Calu3 (cell line): ENCODE data around the gene MRM3. TPM values are rescaled to one million over a fixed set of nuclear protein-coding genes. Genes with fewer than 3 reads are reported as not detected.

ENCODE experiments used
- BruUV-seq: library from RNA; stranded (reverse); fragments of 400-500 nt; replicated peaks from 2 replicates; lab custom pipeline; 2021; lab: Mats Ljungman, UMichigan
- CTCF ChIA-PET: fragments of 300-600 bp; sonication (Branson Sonifier 250); formaldehyde crosslinking; loops from one replicate; lab custom pipeline; 2022; ENCODE audit warnings: antibody characterized with exemption; lab: Charles Lee
- DNase-seq: peaks from one replicate; pipeline ENCODE4 v3.0.0; 2022
- H3K27ac Mint-ChIP-seq: one replicate; pipeline ENCODE4 v1.8.0; 2022; ENCODE audit warnings: mixed read lengths; ENCODE audit not compliant: unreplicated experiment
- H3K27me3 Mint-ChIP-seq: one replicate; pipeline ENCODE4 v1.8.0; 2022; ENCODE audit warnings: mixed read lengths; ENCODE audit not compliant: unreplicated experiment
- H3K36me3 Mint-ChIP-seq: one replicate; pipeline ENCODE4 v1.8.0; 2022; ENCODE audit warnings: mild to moderate bottlenecking, moderate library complexity, mixed read lengths; ENCODE audit not compliant: insufficient read depth, unreplicated experiment
- H3K4me1 Mint-ChIP-seq: one replicate; pipeline ENCODE4 v1.8.0; 2022; ENCODE audit warnings: mild to moderate bottlenecking, low read depth, mixed read lengths; ENCODE audit not compliant: unreplicated experiment
- H3K4me3 Mint-ChIP-seq: one replicate; pipeline ENCODE4 v1.8.0; 2022; ENCODE audit warnings: mild to moderate bottlenecking, low read depth, moderate library complexity, mixed read lengths; ENCODE audit not compliant: unreplicated experiment
- H3K9me3 Mint-ChIP-seq: one replicate; pipeline ENCODE4 v1.8.0; 2022; ENCODE audit warnings: low read depth, mixed read lengths; ENCODE audit not compliant: unreplicated experiment
- CTCF ChIP-seq: fragments of 200-600 bp; IDR thresholded peaks from one replicate; pipeline ENCODE4 v1.8.0; 2022; ENCODE audit warnings: antibody characterized with exemption; ENCODE audit not compliant: unreplicated experiment
- intact Hi-C: fragments of 100-400 bp; cut with micrococcal nuclease; formaldehyde crosslinking; loops from one replicate; pipeline ENCODE4 v1.10.0; 2022; ENCODE audit not compliant: unreplicated experiment
- total RNA-seq: library from RNA; stranded (reverse); gene quantifications from 2 replicates; pipeline ENCODE4 v1.2.3, GENCODE V29; 2022

The MRM3 gene
- total RNA-seq, 1 experiment from 2014 or later: 15.0 TPM

- no TSS peak for BruUV-seq
- Mint-ChIP-seq H3K4me3 (no peak overlapping the region), H3K27ac (no peak overlapping the region), H3K27me3 (no peaks in the 10 kb centered on the region), H3K9me3 (no peaks in the 10 kb centered on the region), H3K4me1 (no peaks in the 10 kb centered on the region), H3K36me3 (no peaks in the 10 kb centered on the region)
- no peak for DNase-seq
- TF ChIP-seq CTCF: no peak
- CTCF ChIA-PET: no interaction called here
- intact Hi-C loops: no loop called here
Observed at GRCh38 chr17:806346-806745, 24.2 kb downstream of the MRM3 start.

GRCh38 chr17:806781-807522, 24.8 kb downstream of the MRM3 start:
- H3K4me3 Mint-ChIP-seq: no peak overlapping the region
- no peak for DNase-seq
- H3K4me1 Mint-ChIP-seq: no peaks in the 10 kb centered on the region
- no peaks in the 10 kb centered on the region for H3K9me3 Mint-ChIP-seq
- no peaks in the 10 kb centered on the region for H3K36me3 Mint-ChIP-seq
- intact Hi-C loops: no loop called here
- no peaks in the 10 kb centered on the region for H3K27me3 Mint-ChIP-seq
- H3K27ac Mint-ChIP-seq: no peak overlapping the region
- CTCF ChIA-PET: no interaction called here
- TF ChIP-seq CTCF: no peak
- no TSS peak for BruUV-seq

GRCh38 chr17:807523-808294, 25.6 kb downstream of the MRM3 start:
- H3K27me3 Mint-ChIP-seq: no peaks in the 10 kb centered on the region
- intact Hi-C loops: no loop called here
- H3K4me3 Mint-ChIP-seq: no peak overlapping the region
- no peaks in the 10 kb centered on the region for H3K4me1 Mint-ChIP-seq
- no peak for TF ChIP-seq CTCF
- H3K36me3 Mint-ChIP-seq: no peaks in the 10 kb centered on the region
- BruUV-seq: no TSS peak
- no peak for DNase-seq
- no peaks in the 10 kb centered on the region for H3K9me3 Mint-ChIP-seq
- CTCF ChIA-PET: no interaction called here
- no peak overlapping the region for H3K27ac Mint-ChIP-seq

GRCh38 chr17:811051-811784, 29.1 kb downstream of the MRM3 start:
- H3K27ac Mint-ChIP-seq: no peak overlapping the region
- H3K4me1 Mint-ChIP-seq: no peaks in the 10 kb centered on the region
- H3K4me3 Mint-ChIP-seq: no peak overlapping the region
- CTCF ChIA-PET: no interaction called here
- intact Hi-C loops: no loop called here
- H3K9me3 Mint-ChIP-seq: no peaks in the 10 kb centered on the region
- H3K36me3 Mint-ChIP-seq: no peaks in the 10 kb centered on the region
- TF ChIP-seq CTCF: no peak
- no peaks in the 10 kb centered on the region for H3K27me3 Mint-ChIP-seq
- DNase-seq: no peak
- no TSS peak for BruUV-seq
